Body of pancreas (tissue), 4 donors: ENCODE data around the gene MED8.

ENCODE experiments used
- POLR2A ChIP-seq, 3 donors: fragments of 450-650 bp; IDR thresholded peaks; one replicate each; pipeline ENCODE4 v1.6.1; 2016; ENCODE audit warnings: antibody characterized with exemption in 3 of 3, mild to moderate bottlenecking in 2 of 3
- TF ChIP-seq, protein P1 (sequence below), 7 experiments: fragments of 450-650 bp in 4 of 7; fragments of 200-600 bp in 3 of 7; sonication (generic) in 3 of 7; IDR thresholded peaks; one replicate each; pipeline ENCODE4 v1.5.1; 2016 to 2019; ENCODE audit warnings: antibody characterized with exemption in 7 of 7

DNA sequence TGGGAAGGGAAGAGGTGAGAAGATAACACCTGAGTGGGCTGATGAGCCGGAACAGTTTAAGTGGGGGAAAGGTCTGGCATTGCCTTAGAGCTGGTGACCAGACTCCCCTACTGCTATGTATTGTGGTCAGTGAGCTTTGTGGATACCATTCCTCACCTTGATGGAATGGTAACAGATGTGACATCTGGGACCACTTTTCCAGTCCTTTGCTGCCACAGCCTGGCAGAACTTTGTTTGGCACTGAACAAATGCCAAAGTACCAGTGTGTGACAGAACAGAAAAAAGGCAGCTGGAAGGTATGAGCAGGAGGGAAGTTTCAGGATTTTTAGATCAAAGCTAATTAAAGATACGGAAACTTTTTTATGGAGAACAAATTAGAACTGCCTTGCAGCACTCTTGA, 6.2 kb downstream of the MED8 start:
- TF ChIP-seq, protein P1, sequence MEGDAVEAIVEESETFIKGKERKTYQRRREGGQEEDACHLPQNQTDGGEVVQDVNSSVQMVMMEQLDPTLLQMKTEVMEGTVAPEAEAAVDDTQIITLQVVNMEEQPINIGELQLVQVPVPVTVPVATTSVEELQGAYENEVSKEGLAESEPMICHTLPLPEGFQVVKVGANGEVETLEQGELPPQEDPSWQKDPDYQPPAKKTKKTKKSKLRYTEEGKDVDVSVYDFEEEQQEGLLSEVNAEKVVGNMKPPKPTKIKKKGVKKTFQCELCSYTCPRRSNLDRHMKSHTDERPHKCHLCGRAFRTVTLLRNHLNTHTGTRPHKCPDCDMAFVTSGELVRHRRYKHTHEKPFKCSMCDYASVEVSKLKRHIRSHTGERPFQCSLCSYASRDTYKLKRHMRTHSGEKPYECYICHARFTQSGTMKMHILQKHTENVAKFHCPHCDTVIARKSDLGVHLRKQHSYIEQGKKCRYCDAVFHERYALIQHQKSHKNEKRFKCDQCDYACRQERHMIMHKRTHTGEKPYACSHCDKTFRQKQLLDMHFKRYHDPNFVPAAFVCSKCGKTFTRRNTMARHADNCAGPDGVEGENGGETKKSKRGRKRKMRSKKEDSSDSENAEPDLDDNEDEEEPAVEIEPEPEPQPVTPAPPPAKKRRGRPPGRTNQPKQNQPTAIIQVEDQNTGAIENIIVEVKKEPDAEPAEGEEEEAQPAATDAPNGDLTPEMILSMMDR (IDR thresholded peaks at IDR 0.05) = peak in 4 of 7 experiments; percentile 28 to 44 (median 37)
- TF ChIP-seq POLR2A (IDR thresholded peaks at IDR 0.05) = no peak
